Kasumi-1 (cell line): ENCODE measurements around the gene C3orf38.
"Not testable (repeated sequence)": the region's sequence is repeated elsewhere in the genome, so short reads cannot be mapped to it uniquely, and the experiment has no call there.

Experiments
- DNase-seq, 2 experiments: peaks; one replicate each; lab custom pipeline; 2025; lab: John Stamatoyannopoulos, UW

Gene C3orf38

GRCh38 chr3:88149509-88150362 is at the start of gene C3orf38:
Gene C3orf38 (plus strand): TSS chr3:88149959. CDS start chr3:88150053, 94 bp downstream.
- peak; percentile 87 to 89 for DNase-seq

GRCh38 chr3:88101142-88101541 is 48.6 kb upstream of the C3orf38 start:
- no peak for DNase-seq

GRCh38 chr3:88105325-88105724 is 44.4 kb upstream of the C3orf38 start:
- DNase-seq = no peak

GRCh38 chr3:88112289-88112688 is 37.5 kb upstream of the C3orf38 start:
- no peak for DNase-seq

GRCh38 chr3:88113311-88114162 is 36.2 kb upstream of the C3orf38 start:
- DNase-seq = peak; percentile 80 to 84

- no peak for DNase-seq
Observed at GRCh38 chr3:88114878-88115549, 34.7 kb upstream of the C3orf38 start.

- peak in 1 of 2 experiments; percentile 20 for DNase-seq
Observed at GRCh38 chr3:88117683-88118082, 32.1 kb upstream of the C3orf38 start.

- not testable (repeated sequence) for DNase-seq
Observed at GRCh38 chr3:88118603-88119002, 31.2 kb upstream of the C3orf38 start.

- DNase-seq = no peak
Observed at GRCh38 chr3:88123526-88123925, 26.2 kb upstream of the C3orf38 start.

GRCh38 chr3:88131695-88132094 is 18.1 kb upstream of the C3orf38 start:
- no peak for DNase-seq

GRCh38 chr3:88132894-88133293 is 16.9 kb upstream of the C3orf38 start:
- no peak for DNase-seq

- DNase-seq = no peak
Observed at GRCh38 chr3:88133711-88134263, 16.0 kb upstream of the C3orf38 start.

- no peak for DNase-seq
Observed at GRCh38 chr3:88137836-88138235, 11.9 kb upstream of the C3orf38 start.

GRCh38 chr3:88141458-88142083 is 8.2 kb upstream of the C3orf38 start:
- DNase-seq = no peak

- no peak for DNase-seq
Observed at GRCh38 chr3:88142094-88142624, 7.6 kb upstream of the C3orf38 start.

GRCh38 chr3:88147261-88147660 is 2.5 kb upstream of the C3orf38 start:
- no peak for DNase-seq

GRCh38 chr3:88148651-88149050 is 1.1 kb upstream of the C3orf38 start:
- DNase-seq = no peak

GRCh38 chr3:88149101-88149508 is 654 bp upstream of the C3orf38 start:
- DNase-seq = peak; percentile 45 to 68

GRCh38 chr3:88150371-88150770 is 612 bp downstream of the C3orf38 start:
- DNase-seq = peak; percentile 52

GRCh38 chr3:88150806-88151205 is 1.0 kb downstream of the C3orf38 start:
- DNase-seq = peak; percentile 58 to 71

GRCh38 chr3:88151358-88151757 is 1.6 kb downstream of the C3orf38 start:
- DNase-seq = peak in 1 of 2 experiments; percentile 20
